Measurements from ENCODE around the gene IPCEF1. TPM values are rescaled to one million over a fixed set of nuclear protein-coding genes. Genes with fewer than 3 reads are reported as not detected.

IPCEF1 gene
- polyA plus RNA-seq, 3 donors, result 14.7 to 29.7 (median 16.5) TPM

DNA sequence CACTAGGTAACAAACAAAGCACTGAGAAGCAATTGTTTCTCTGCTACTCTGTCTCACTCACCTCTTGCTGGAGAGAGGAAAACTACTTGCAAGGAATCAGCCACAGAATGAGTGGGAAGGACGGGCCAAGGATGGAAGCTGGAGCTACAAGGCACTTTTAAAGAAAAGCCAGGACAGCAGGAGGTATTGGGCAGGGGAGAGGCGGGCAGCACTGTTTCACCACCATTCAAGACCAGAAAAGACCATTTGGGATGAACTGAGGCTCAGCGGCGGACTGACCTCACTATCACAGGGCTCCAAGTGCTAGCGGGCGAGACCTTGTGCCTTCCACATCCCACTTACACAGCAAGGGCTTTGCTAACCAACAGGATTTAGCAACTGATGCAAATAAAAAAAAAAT is 137.4 kb downstream of the IPCEF1 start:
- Histone ChIP-seq H3K4me2 (replicated peaks; ENCODE audit: extremely low read depth, low read length, poor library complexity, severe bottlenecking) (no peak overlapping the region), H2AFZ (ENCODE audit: insufficient read depth, low read depth, low read length, poor library complexity, severe bottlenecking) (no peak overlapping the region), H3K4me3 (replicated peaks in 1 of 3; ENCODE audit: low read depth in 2 of 3, low read length in 3 of 3) (no peak overlapping the region), H3K9ac (ENCODE audit: insufficient read depth, low read length, poor library complexity, severe bottlenecking) (no peak overlapping the region), H3K79me2 (ENCODE audit: insufficient read depth, low read length) (peaks cover 6% of the 10 kb centered on the region), H3K27me3 (ENCODE audit: control insufficient read depth in 2 of 2, insufficient read depth in 2 of 2, low read length in 2 of 2) (no peaks in the 10 kb centered on the region), H4K20me1 (ENCODE audit: insufficient read depth, low read length) (peaks cover 28% of the 10 kb centered on the region), H3K9me3 (replicated peaks in 1 of 2; ENCODE audit: control insufficient read depth in 1 of 2, insufficient read depth in 1 of 2, low read length in 2 of 2) (no peaks in the 10 kb centered on the region), H3K4me1 (ENCODE audit: control insufficient read depth in 1 of 2, insufficient read depth in 2 of 2, low read length in 2 of 2) (no peaks in the 10 kb centered on the region), H3K27ac (ENCODE audit: low read depth in 1 of 2, low read length in 2 of 2) (peak overlapping the region in 1 of 2 donors; percentile 60), H3K36me3 (replicated peaks in 1 of 2; ENCODE audit: control insufficient read depth in 1 of 2, insufficient read depth in 2 of 2, low read length in 2 of 2) (peaks cover 71 to 90% of the 10 kb centered on the region in 2 donors)
- WGBS (ENCODE audit: insufficient coverage), result no CpG with 5 or more reads among the region's 6 CpGs
- H3K36me3 Mint-ChIP-seq, result peaks cover 74 to 92% of the 10 kb centered on the region in 2 donors
- TF ChIP-seq, protein P1, sequence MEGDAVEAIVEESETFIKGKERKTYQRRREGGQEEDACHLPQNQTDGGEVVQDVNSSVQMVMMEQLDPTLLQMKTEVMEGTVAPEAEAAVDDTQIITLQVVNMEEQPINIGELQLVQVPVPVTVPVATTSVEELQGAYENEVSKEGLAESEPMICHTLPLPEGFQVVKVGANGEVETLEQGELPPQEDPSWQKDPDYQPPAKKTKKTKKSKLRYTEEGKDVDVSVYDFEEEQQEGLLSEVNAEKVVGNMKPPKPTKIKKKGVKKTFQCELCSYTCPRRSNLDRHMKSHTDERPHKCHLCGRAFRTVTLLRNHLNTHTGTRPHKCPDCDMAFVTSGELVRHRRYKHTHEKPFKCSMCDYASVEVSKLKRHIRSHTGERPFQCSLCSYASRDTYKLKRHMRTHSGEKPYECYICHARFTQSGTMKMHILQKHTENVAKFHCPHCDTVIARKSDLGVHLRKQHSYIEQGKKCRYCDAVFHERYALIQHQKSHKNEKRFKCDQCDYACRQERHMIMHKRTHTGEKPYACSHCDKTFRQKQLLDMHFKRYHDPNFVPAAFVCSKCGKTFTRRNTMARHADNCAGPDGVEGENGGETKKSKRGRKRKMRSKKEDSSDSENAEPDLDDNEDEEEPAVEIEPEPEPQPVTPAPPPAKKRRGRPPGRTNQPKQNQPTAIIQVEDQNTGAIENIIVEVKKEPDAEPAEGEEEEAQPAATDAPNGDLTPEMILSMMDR (IDR thresholded peaks at IDR 0.05), result no peak
- no peaks in the 10 kb centered on the region for H3K27me3 Mint-ChIP-seq (ENCODE audit: low read depth in 3 of 3)
- intact Hi-C loops (cut with micrococcal nuclease), result no loop called here
- H3K4me1 Mint-ChIP-seq, result peaks cover 9% of the 10 kb centered on the region
- peak overlapping the region in 2 of 7 donors; percentile 41 to 68 for H3K27ac Mint-ChIP-seq
- no peak overlapping the region for H3K4me3 Mint-ChIP-seq
- H3K9me3 Mint-ChIP-seq, result no peaks in the 10 kb centered on the region
- no peak for DNase-seq

DNA sequence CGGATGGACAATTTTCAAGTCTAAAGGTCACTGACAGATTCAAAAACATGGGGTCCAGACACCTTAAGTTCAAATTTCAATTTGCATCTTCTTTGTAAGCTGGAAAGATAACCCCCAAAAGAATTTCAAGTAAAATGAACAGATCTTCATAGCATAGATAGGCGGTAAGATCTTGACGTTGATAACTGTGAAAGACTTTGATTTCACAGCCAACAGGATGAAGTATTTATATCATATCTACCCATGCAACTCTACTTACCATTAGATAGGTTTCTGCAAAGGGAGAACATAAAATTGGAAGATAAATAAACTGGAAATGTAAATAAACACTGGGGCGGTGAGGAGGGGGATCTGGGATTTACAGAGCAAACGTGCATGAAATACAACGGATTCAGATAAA is 137.8 kb downstream of the IPCEF1 start:
- Mint-ChIP-seq H3K27ac (peak overlapping the region in 2 of 7 donors; percentile 5 to 41), H3K9me3 (no peaks in the 10 kb centered on the region), H3K27me3 (ENCODE audit: low read depth in 3 of 3) (no peaks in the 10 kb centered on the region), H3K4me3 (no peak overlapping the region), H3K36me3 (peaks cover 74 to 92% of the 10 kb centered on the region in 2 donors), H3K4me1 (peaks cover 9% of the 10 kb centered on the region)
- H3K9me3 ChIP-seq (replicated peaks in 1 of 2; ENCODE audit: control insufficient read depth in 1 of 2, insufficient read depth in 1 of 2, low read length in 2 of 2), result no peaks in the 10 kb centered on the region
- H3K79me2 ChIP-seq (ENCODE audit: insufficient read depth, low read length), result peaks cover 4% of the 10 kb centered on the region
- H4K20me1 ChIP-seq (ENCODE audit: insufficient read depth, low read length), result peaks cover 25% of the 10 kb centered on the region
- H2AFZ ChIP-seq (ENCODE audit: insufficient read depth, low read depth, low read length, poor library complexity, severe bottlenecking), result no peak overlapping the region
- no peaks in the 10 kb centered on the region for H3K27me3 ChIP-seq (ENCODE audit: control insufficient read depth in 2 of 2, insufficient read depth in 2 of 2, low read length in 2 of 2)
- peak overlapping the region in 1 of 2 donors; percentile 60 for H3K27ac ChIP-seq (ENCODE audit: low read depth in 1 of 2, low read length in 2 of 2)
- no peaks in the 10 kb centered on the region for H3K4me1 ChIP-seq (ENCODE audit: control insufficient read depth in 1 of 2, insufficient read depth in 2 of 2, low read length in 2 of 2)
- intact Hi-C loops (cut with micrococcal nuclease), result no loop called here
- peaks cover 72 to 90% of the 10 kb centered on the region in 2 donors for H3K36me3 ChIP-seq (replicated peaks in 1 of 2; ENCODE audit: control insufficient read depth in 1 of 2, insufficient read depth in 2 of 2, low read length in 2 of 2)
- TF ChIP-seq, protein P1 (IDR thresholded peaks at IDR 0.05), result no peak
- WGBS (ENCODE audit: insufficient coverage), result 100% methylated on average over 2 of the region's 6 CpGs
- no peak overlapping the region for H3K4me2 ChIP-seq (replicated peaks; ENCODE audit: extremely low read depth, low read length, poor library complexity, severe bottlenecking)
- H3K4me3 ChIP-seq (replicated peaks in 1 of 3; ENCODE audit: low read depth in 2 of 3, low read length in 3 of 3), result no peak overlapping the region
- no peak overlapping the region for H3K9ac ChIP-seq (ENCODE audit: insufficient read depth, low read length, poor library complexity, severe bottlenecking)
- no peak for DNase-seq

Data from CD14-positive monocyte (primary cell).